ENCODE results near the gene SPINT3. TPM values are rescaled to one million over a fixed set of nuclear protein-coding genes. Genes with fewer than 3 reads are reported as not detected.

The SPINT3 gene
- total RNA-seq, 3 donors from 2014 or later (not counting 1 experiment from before 2014, with no cell fraction given), result not detected

GRCh38 chr20:45495501-45495941 is 19.9 kb downstream of the SPINT3 start:
- TF ChIP-seq CTCF (IDR thresholded peaks at IDR 0.05), result no peak
- H3K36me3 ChIP-seq (ENCODE audit: control insufficient read depth, insufficient read depth, low read length), result no peaks in the 10 kb centered on the region
- no peak for ATAC-seq
- H3K9me3 ChIP-seq (ENCODE audit: control insufficient read depth, insufficient read depth, low read length), result no peaks in the 10 kb centered on the region
- no peaks in the 10 kb centered on the region for H3K4me1 ChIP-seq (ENCODE audit: control insufficient read depth, insufficient read depth, low read length)
- Mint-ChIP-seq H3K27ac (no peak overlapping the region), H3K4me3 (no peak overlapping the region), H3K36me3 (no peaks in the 10 kb centered on the region), H3K4me1 (no peaks in the 10 kb centered on the region), H3K27me3 (ENCODE audit: low read depth in 2 of 2) (peaks cover 13 to 40% of the 10 kb centered on the region in 2 donors), H3K9me3 (no peaks in the 10 kb centered on the region)
- no peaks in the 10 kb centered on the region for H3K27me3 ChIP-seq (ENCODE audit: control insufficient read depth, insufficient read depth, low read length)
- 100% methylated on average over 1 of the region's 1 CpG for WGBS (ENCODE audit: insufficient coverage)
- H3K4me3 ChIP-seq (ENCODE audit: low read length), result no peak overlapping the region
- intact Hi-C loops (cut with micrococcal nuclease), result no loop called here
- DNase-seq, result no peak
- H3K27ac ChIP-seq (ENCODE audit: low read length), result no peak overlapping the region

DNA sequence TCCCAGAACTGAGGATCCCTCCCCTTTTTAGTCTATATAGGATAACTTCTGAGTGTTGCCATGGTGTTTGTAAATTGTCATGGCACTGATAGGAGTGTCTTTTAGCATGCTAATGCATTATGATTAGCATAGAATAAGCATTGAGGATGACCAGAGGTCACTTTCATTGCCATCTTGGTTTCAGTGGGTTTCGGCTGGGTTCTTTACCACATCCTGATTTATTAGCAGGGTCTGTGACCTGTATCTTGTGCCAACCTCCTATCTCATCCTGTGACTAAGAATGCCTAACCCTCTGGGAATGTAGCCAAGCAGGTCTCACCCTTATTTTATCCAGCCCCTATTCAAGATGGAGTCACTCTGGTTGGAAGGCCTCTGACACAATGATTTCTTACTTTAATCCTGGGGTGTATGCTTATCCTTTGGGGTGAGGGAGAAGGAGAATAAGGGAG is 26.3 kb downstream of the SPINT3 start:
- peaks cover 4% of the 10 kb centered on the region for H3K27me3 ChIP-seq (ENCODE audit: control insufficient read depth, insufficient read depth, low read length)
- 60% methylated on average over 1 of the region's 1 CpG for WGBS (ENCODE audit: insufficient coverage)
- no peak overlapping the region for H3K27ac Mint-ChIP-seq
- H3K4me3 Mint-ChIP-seq, result no peak overlapping the region
- H3K4me1 Mint-ChIP-seq, result no peaks in the 10 kb centered on the region
- DNase-seq (no peak), ATAC-seq (no peak)
- no peak overlapping the region for H3K4me3 ChIP-seq (ENCODE audit: low read length)
- no peaks in the 10 kb centered on the region for H3K36me3 ChIP-seq (ENCODE audit: control insufficient read depth, insufficient read depth, low read length)
- H3K36me3 Mint-ChIP-seq, result no peaks in the 10 kb centered on the region
- H3K4me1 ChIP-seq (ENCODE audit: control insufficient read depth, insufficient read depth, low read length), result no peaks in the 10 kb centered on the region
- no peak overlapping the region for H3K27ac ChIP-seq (ENCODE audit: low read length)
- TF ChIP-seq CTCF (IDR thresholded peaks at IDR 0.05), result no peak
- intact Hi-C loops (cut with micrococcal nuclease), result no loop called here
- H3K27me3 Mint-ChIP-seq (ENCODE audit: low read depth in 2 of 2), result peaks cover 31 to 34% of the 10 kb centered on the region in 2 donors
- H3K9me3 Mint-ChIP-seq, result no peaks in the 10 kb centered on the region
- no peaks in the 10 kb centered on the region for H3K9me3 ChIP-seq (ENCODE audit: control insufficient read depth, insufficient read depth, low read length)

DNA sequence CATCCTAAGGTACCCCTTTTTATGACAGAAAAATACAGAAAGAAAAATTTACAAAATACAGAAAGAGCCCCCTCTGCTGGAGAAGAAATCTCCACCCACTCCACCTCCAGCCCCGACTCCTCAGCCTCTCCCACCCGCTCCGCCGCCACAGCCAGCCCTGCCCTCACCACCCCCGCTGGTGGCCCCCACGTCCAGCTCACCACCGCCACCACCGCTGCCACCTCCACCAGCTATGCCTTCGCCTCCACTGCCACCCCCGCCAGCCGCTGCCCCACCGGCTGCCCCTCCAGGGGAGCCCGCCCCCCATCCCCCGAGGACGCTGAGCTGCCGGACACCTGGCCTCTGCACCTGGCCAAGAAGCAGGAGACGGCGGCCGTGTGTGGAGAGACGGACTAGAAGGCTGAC is 28.2 kb downstream of the SPINT3 start:
- DNase-seq, result peak in 1 of 2 donors; percentile 18
- H3K36me3 Mint-ChIP-seq, result no peaks in the 10 kb centered on the region

More for the DNA sequence above, 28.2 kb downstream of the SPINT3 start:
- no peaks in the 10 kb centered on the region for H3K4me1 ChIP-seq (ENCODE audit: control insufficient read depth, insufficient read depth, low read length)
- no peaks in the 10 kb centered on the region for H3K4me1 Mint-ChIP-seq
- intact Hi-C loops (cut with micrococcal nuclease), result no loop called here
- no peak for TF ChIP-seq CTCF (IDR thresholded peaks at IDR 0.05)
- 22% methylated on average over 20 of the region's 20 CpGs for WGBS (ENCODE audit: insufficient coverage)
- H3K4me3 ChIP-seq (ENCODE audit: low read length), result no peak overlapping the region
- ATAC-seq, result no peak
- no peak overlapping the region for H3K4me3 Mint-ChIP-seq
- H3K27ac Mint-ChIP-seq, result no peak overlapping the region
- no peak overlapping the region for H3K27ac ChIP-seq (ENCODE audit: low read length)
- H3K27me3 ChIP-seq (ENCODE audit: control insufficient read depth, insufficient read depth, low read length), result peaks cover 5% of the 10 kb centered on the region
- no peaks in the 10 kb centered on the region for H3K9me3 Mint-ChIP-seq
- H3K36me3 ChIP-seq (ENCODE audit: control insufficient read depth, insufficient read depth, low read length), result no peaks in the 10 kb centered on the region
- peaks cover 30 to 32% of the 10 kb centered on the region in 2 donors for H3K27me3 Mint-ChIP-seq (ENCODE audit: low read depth in 2 of 2)
- no peaks in the 10 kb centered on the region for H3K9me3 ChIP-seq (ENCODE audit: control insufficient read depth, insufficient read depth, low read length)
